ENCODE measurements around the gene RHO. TPM values are rescaled to one million over a fixed set of nuclear protein-coding genes. Genes with fewer than 3 reads are reported as not detected.

The RHO gene
- total and polyA plus RNA-seq, 4 donors: 0.06 TPM; not detected in 3

GRCh38 chr3:129560911-129561594 is 32.6 kb downstream of the RHO start:
- H3K27ac ChIP-seq (ENCODE audit: low read depth, low read length): peak overlapping the region; percentile 6
- WGBS (ENCODE audit: insufficient coverage): 42% methylated on average over 18 of the region's 18 CpGs
- H3K4me1 ChIP-seq (ENCODE audit: control insufficient read depth, insufficient read depth, low read length): peaks cover 61% of the 10 kb centered on the region
- H3K36me3 ChIP-seq (ENCODE audit: control insufficient read depth, insufficient read depth, low read length): peaks cover 53% of the 10 kb centered on the region
- no peaks in the 10 kb centered on the region for H3K27me3 ChIP-seq (ENCODE audit: control insufficient read depth, insufficient read depth, low read length)
- H3K4me3 ChIP-seq (ENCODE audit: low read depth, low read length): no peak overlapping the region
- DNase-seq (ENCODE audit: low read depth in 4 of 6, low spot score in 6 of 6): peak in 2 of 6 donors; percentile 45 to 74
- no peaks in the 10 kb centered on the region for H3K9me3 ChIP-seq (ENCODE audit: control insufficient read depth, insufficient read depth, low read length)

- Histone ChIP-seq H3K27ac (ENCODE audit: low read depth, low read length) (peak overlapping the region; percentile 6), H3K4me3 (ENCODE audit: low read depth, low read length) (no peak overlapping the region), H3K4me1 (ENCODE audit: control insufficient read depth, insufficient read depth, low read length) (peaks cover 58% of the 10 kb centered on the region), H3K9me3 (ENCODE audit: control insufficient read depth, insufficient read depth, low read length) (no peaks in the 10 kb centered on the region), H3K36me3 (ENCODE audit: control insufficient read depth, insufficient read depth, low read length) (peaks cover 53% of the 10 kb centered on the region), H3K27me3 (ENCODE audit: control insufficient read depth, insufficient read depth, low read length) (no peaks in the 10 kb centered on the region)
- DNase-seq (ENCODE audit: low read depth in 4 of 6, low spot score in 6 of 6): no peak
- 99% methylated on average over 10 of the region's 18 CpGs for WGBS (ENCODE audit: insufficient coverage)
These were observed 33.3 kb downstream of the RHO start for GRCh38 chr3:129561619-129562248.

GRCh38 chr3:129562803-129563202 is 34.4 kb downstream of the RHO start:
- Histone ChIP-seq H3K27ac (ENCODE audit: low read depth, low read length) (no peak overlapping the region), H3K27me3 (ENCODE audit: control insufficient read depth, insufficient read depth, low read length) (no peaks in the 10 kb centered on the region), H3K9me3 (ENCODE audit: control insufficient read depth, insufficient read depth, low read length) (no peaks in the 10 kb centered on the region), H3K36me3 (ENCODE audit: control insufficient read depth, insufficient read depth, low read length) (peaks cover 57% of the 10 kb centered on the region), H3K4me1 (ENCODE audit: control insufficient read depth, insufficient read depth, low read length) (peaks cover 55% of the 10 kb centered on the region), H3K4me3 (ENCODE audit: low read depth, low read length) (no peak overlapping the region)
- DNase-seq (ENCODE audit: low read depth in 4 of 6, low spot score in 6 of 6): no peak
- WGBS (ENCODE audit: insufficient coverage): 78% methylated on average over 19 of the region's 19 CpGs

GRCh38 chr3:129563332-129563731 is 34.9 kb downstream of the RHO start:
- Histone ChIP-seq H3K27ac (ENCODE audit: low read depth, low read length) (no peak overlapping the region), H3K36me3 (ENCODE audit: control insufficient read depth, insufficient read depth, low read length) (peaks cover 57% of the 10 kb centered on the region), H3K4me3 (ENCODE audit: low read depth, low read length) (no peak overlapping the region), H3K4me1 (ENCODE audit: control insufficient read depth, insufficient read depth, low read length) (peaks cover 50% of the 10 kb centered on the region), H3K27me3 (ENCODE audit: control insufficient read depth, insufficient read depth, low read length) (no peaks in the 10 kb centered on the region), H3K9me3 (ENCODE audit: control insufficient read depth, insufficient read depth, low read length) (no peaks in the 10 kb centered on the region)
- no peak for DNase-seq (ENCODE audit: low read depth in 4 of 6, low spot score in 6 of 6)
- WGBS (ENCODE audit: insufficient coverage): 88% methylated on average over 12 of the region's 12 CpGs

- Histone ChIP-seq H3K27ac (ENCODE audit: low read depth, low read length) (no peak overlapping the region), H3K36me3 (ENCODE audit: control insufficient read depth, insufficient read depth, low read length) (peaks cover 52% of the 10 kb centered on the region), H3K4me3 (ENCODE audit: low read depth, low read length) (no peak overlapping the region), H3K4me1 (ENCODE audit: control insufficient read depth, insufficient read depth, low read length) (peaks cover 45% of the 10 kb centered on the region), H3K27me3 (ENCODE audit: control insufficient read depth, insufficient read depth, low read length) (no peaks in the 10 kb centered on the region), H3K9me3 (ENCODE audit: control insufficient read depth, insufficient read depth, low read length) (no peaks in the 10 kb centered on the region)
- DNase-seq (ENCODE audit: low read depth in 4 of 6, low spot score in 6 of 6): no peak
- 90% methylated on average over 8 of the region's 8 CpGs for WGBS (ENCODE audit: insufficient coverage)
These were observed 35.6 kb downstream of the RHO start for GRCh38 chr3:129563850-129564535.

- 93% methylated on average over 19 of the region's 21 CpGs for WGBS (ENCODE audit: insufficient coverage)
- Histone ChIP-seq H3K9me3 (ENCODE audit: control insufficient read depth, insufficient read depth, low read length) (no peaks in the 10 kb centered on the region), H3K27me3 (ENCODE audit: control insufficient read depth, insufficient read depth, low read length) (no peaks in the 10 kb centered on the region), H3K27ac (ENCODE audit: low read depth, low read length) (no peak overlapping the region), H3K4me1 (ENCODE audit: control insufficient read depth, insufficient read depth, low read length) (peaks cover 36% of the 10 kb centered on the region), H3K4me3 (ENCODE audit: low read depth, low read length) (no peak overlapping the region), H3K36me3 (ENCODE audit: control insufficient read depth, insufficient read depth, low read length) (peaks cover 45% of the 10 kb centered on the region)
- DNase-seq (ENCODE audit: low read depth in 4 of 6, low spot score in 6 of 6): no peak
These were observed 36.7 kb downstream of the RHO start for GRCh38 chr3:129564981-129565644.

GRCh38 chr3:129565902-129566301 is 37.5 kb downstream of the RHO start:
- Histone ChIP-seq H3K9me3 (ENCODE audit: control insufficient read depth, insufficient read depth, low read length) (no peaks in the 10 kb centered on the region), H3K4me3 (ENCODE audit: low read depth, low read length) (no peak overlapping the region), H3K36me3 (ENCODE audit: control insufficient read depth, insufficient read depth, low read length) (peaks cover 46% of the 10 kb centered on the region), H3K4me1 (ENCODE audit: control insufficient read depth, insufficient read depth, low read length) (peaks cover 28% of the 10 kb centered on the region), H3K27me3 (ENCODE audit: control insufficient read depth, insufficient read depth, low read length) (no peaks in the 10 kb centered on the region), H3K27ac (ENCODE audit: low read depth, low read length) (no peak overlapping the region)
- DNase-seq (ENCODE audit: low read depth in 4 of 6, low spot score in 6 of 6): no peak
- 94% methylated on average over 4 of the region's 7 CpGs for WGBS (ENCODE audit: insufficient coverage)

- Histone ChIP-seq H3K4me3 (ENCODE audit: low read depth, low read length) (no peak overlapping the region), H3K9me3 (ENCODE audit: control insufficient read depth, insufficient read depth, low read length) (no peaks in the 10 kb centered on the region), H3K27ac (ENCODE audit: low read depth, low read length) (no peak overlapping the region), H3K4me1 (ENCODE audit: control insufficient read depth, insufficient read depth, low read length) (peaks cover 17% of the 10 kb centered on the region), H3K36me3 (ENCODE audit: control insufficient read depth, insufficient read depth, low read length) (peaks cover 49% of the 10 kb centered on the region), H3K27me3 (ENCODE audit: control insufficient read depth, insufficient read depth, low read length) (no peaks in the 10 kb centered on the region)
- 73% methylated on average over 18 of the region's 18 CpGs for WGBS (ENCODE audit: insufficient coverage)
- no peak for DNase-seq (ENCODE audit: low read depth in 4 of 6, low spot score in 6 of 6)
These were observed 38.8 kb downstream of the RHO start for GRCh38 chr3:129567176-129567705.

- peaks cover 12% of the 10 kb centered on the region for H3K4me1 ChIP-seq (ENCODE audit: control insufficient read depth, insufficient read depth, low read length)
- no peak for DNase-seq (ENCODE audit: low read depth in 4 of 6, low spot score in 6 of 6)
- H3K27me3 ChIP-seq (ENCODE audit: control insufficient read depth, insufficient read depth, low read length): no peaks in the 10 kb centered on the region
- no peak overlapping the region for H3K4me3 ChIP-seq (ENCODE audit: low read depth, low read length)
- H3K9me3 ChIP-seq (ENCODE audit: control insufficient read depth, insufficient read depth, low read length): no peaks in the 10 kb centered on the region
- 68% methylated on average over 3 of the region's 6 CpGs for WGBS (ENCODE audit: insufficient coverage)
- peaks cover 49% of the 10 kb centered on the region for H3K36me3 ChIP-seq (ENCODE audit: control insufficient read depth, insufficient read depth, low read length)
- H3K27ac ChIP-seq (ENCODE audit: low read depth, low read length): no peak overlapping the region
These were observed 39.5 kb downstream of the RHO start for GRCh38 chr3:129567939-129568338.
